Thyroid gland (tissue), 4 donors: ENCODE data around the gene KCNG2.

ENCODE experiments used
- CTCF ChIP-seq, 6 experiments: fragments of 200-600 bp in 3 of 6; fragments of 450-650 bp in 3 of 6; sonication (generic) in 3 of 6; IDR thresholded peaks; one replicate each; pipeline ENCODE4 v1.5.1; 2016 to 2019; ENCODE audit warnings: antibody characterized with exemption in 6 of 6, mild to moderate bottlenecking in 2 of 6, inconsistent platforms in 1 of 6, moderate library complexity in 1 of 6
- POLR2A ChIP-seq, 2 donors: fragments of 450-650 bp; IDR thresholded peaks; one replicate each; pipeline ENCODE4 v1.6.1; 2017; ENCODE audit warnings: antibody characterized with exemption in 2 of 2, mild to moderate bottlenecking in 2 of 2, moderate library complexity in 1 of 2

- no peak for TF ChIP-seq CTCF (IDR thresholded peaks at IDR 0.05)
- no peak for TF ChIP-seq POLR2A (IDR thresholded peaks at IDR 0.05)
These were observed 72.0 kb downstream of the KCNG2 start for GRCh38 chr18:79869591-79870300.
